Common myeloid progenitor, CD34-positive (primary cell): ENCODE measurements around the gene ZNF563.
A peak's percentile ranks its signal among the peaks of the same experiment; 100 is the strongest.

Experiments used
- CTCF ChIA-PET: fragments of 350-600 bp; sonication (Branson Sonifier 250); formaldehyde crosslinking; loops from one replicate; lab custom pipeline; 2021; ENCODE audit warnings: antibody characterized with exemption; lab: Charles Lee
- POLR2A ChIA-PET: fragments of 350-600 bp; sonication (Branson Sonifier 250); formaldehyde crosslinking; loops from one replicate; lab custom pipeline; 2021; ENCODE audit warnings: antibody characterized with exemption; lab: Charles Lee
- DNase-seq, 3 donors: peaks; one replicate each; pipeline versions ENCODE4 v3.0.0 to v3.0.0-alpha.2; 2013
- H3K27ac ChIP-seq, 2 experiments: 1 replicate in 1 of 2; 2 replicates in 1 of 2; pipeline ENCODE4 v1.7.0; 2013; ENCODE audit warnings: inconsistent platforms in 2 of 2, low read length in 2 of 2, mild to moderate bottlenecking in 2 of 2, low read depth in 1 of 2, moderate library complexity in 1 of 2; ENCODE audit not compliant: severe bottlenecking in 2 of 2, insufficient read depth in 1 of 2, poor library complexity in 1 of 2
- H3K27me3 ChIP-seq, 5 experiments: replicated peaks in 2 of 5; 1 replicate in 3 of 5; 2 replicates in 2 of 5; pipeline versions ENCODE4 v1.6.1 to v1.7.0; 2013; ENCODE audit warnings: low read length in 4 of 5, mild to moderate bottlenecking in 2 of 5, moderate library complexity in 2 of 5, inconsistent platforms in 1 of 5; ENCODE audit not compliant: insufficient read depth in 5 of 5, control insufficient read depth in 4 of 5
- H3K36me3 ChIP-seq, 4 experiments: 1 replicate in 2 of 4; 2 replicates in 2 of 4; pipeline versions ENCODE4 v1.6.1 to v1.7.0; 2013; ENCODE audit warnings: low read length in 3 of 4, control low read depth in 1 of 4, mild to moderate bottlenecking in 1 of 4; ENCODE audit not compliant: control insufficient read depth in 4 of 4, insufficient read depth in 4 of 4
- H3K4me1 ChIP-seq, 4 experiments: 1 replicate in 3 of 4; 2 replicates in 1 of 4; pipeline versions ENCODE4 v1.6.1 to v1.7.1; 2013; ENCODE audit warnings: low read length in 3 of 4, mild to moderate bottlenecking in 3 of 4, control low read depth in 1 of 4, inconsistent platforms in 1 of 4, moderate library complexity in 1 of 4; ENCODE audit not compliant: control insufficient read depth in 4 of 4, insufficient read depth in 4 of 4; ENCODE audit errors: control extremely low read depth in 1 of 4
- H3K4me3 ChIP-seq, 7 experiments: 1 replicate in 4 of 7; 2 replicates in 3 of 7; pipeline versions ENCODE4 v1.5.1 to v1.7.0; 2013; ENCODE audit warnings: mild to moderate bottlenecking in 7 of 7, low read length in 6 of 7, moderate library complexity in 6 of 7, inconsistent platforms in 2 of 7, low read depth in 2 of 7, control low read depth in 1 of 7; ENCODE audit not compliant: insufficient read depth in 4 of 7, control insufficient read depth in 1 of 7; ENCODE audit errors: extremely low read depth in 1 of 7
- H3K9me3 ChIP-seq, 5 experiments: 1 replicate in 4 of 5; 2 replicates in 1 of 5; pipeline versions ENCODE4 v1.6.1 to v1.7.1; 2013; ENCODE audit warnings: low read length in 4 of 5, mild to moderate bottlenecking in 2 of 5, inconsistent platforms in 1 of 5, low read depth in 1 of 5, moderate library complexity in 1 of 5; ENCODE audit not compliant: control insufficient read depth in 4 of 5, insufficient read depth in 2 of 5; ENCODE audit errors: control extremely low read depth in 1 of 5
- WGBS: methylation state at CpG from one replicate; pipeline ENCODE4 v1.1.5; 2013; ENCODE audit not compliant: insufficient coverage; 5-methylcytosine and 5-hydroxymethylcytosine counted together

ZNF563 gene

GRCh38 chr19:12284226-12284625 lies 49.2 kb downstream of the ZNF563 start:
- WGBS = 98% methylated on average over 14 of the region's 14 CpGs
- Histone ChIP-seq H3K4me3 (no peak overlapping the region), H3K27ac (no peak overlapping the region), H3K4me1 (peaks cover 0 to 2% (median 0%) of the 10 kb centered on the region in 4 experiments), H3K36me3 (peaks cover 7 to 44% (median 19%) of the 10 kb centered on the region in 4 experiments), H3K27me3 (no peaks in the 10 kb centered on the region), H3K9me3 (peaks cover 7 to 50% (median 16%) of the 10 kb centered on the region in 5 experiments)
- ChIA-PET POLR2A (no interaction called here), CTCF (interaction anchor here (0.6 kb wide), 1 partner anchor 217 kb away, joined by 3 read pairs; no protein-coding TSS in a partner anchor)
- no peak for DNase-seq

DNA sequence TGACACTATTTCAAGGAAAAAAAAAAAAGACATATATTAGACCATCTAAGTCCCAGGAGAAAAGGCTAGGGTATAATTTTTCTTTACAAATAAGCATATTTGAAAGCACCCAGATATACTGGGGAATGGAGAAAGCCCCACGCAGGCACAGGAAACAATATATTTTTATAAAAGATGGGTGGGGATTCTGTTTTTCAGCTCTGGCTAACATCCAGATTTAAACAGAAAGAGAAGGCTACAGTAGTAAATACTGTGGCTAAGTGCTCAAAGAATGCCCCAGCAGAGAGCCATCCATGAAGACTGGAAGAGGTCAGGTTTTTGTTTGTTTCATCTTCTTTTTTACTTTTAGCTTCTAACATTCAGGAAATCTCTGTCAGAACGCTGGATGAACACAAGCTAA lies 54.7 kb downstream of the ZNF563 start:
- DNase-seq = no peak
- POLR2A ChIA-PET = no interaction called here
- Histone ChIP-seq H3K9me3 (peaks cover 10 to 81% (median 41%) of the 10 kb centered on the region in 5 experiments), H3K4me1 (no peaks in the 10 kb centered on the region), H3K4me3 (no peak overlapping the region), H3K27me3 (no peaks in the 10 kb centered on the region), H3K27ac (no peak overlapping the region), H3K36me3 (peaks cover 17 to 55% (median 26%) of the 10 kb centered on the region in 4 experiments)
- CTCF ChIA-PET = no interaction called here
- WGBS = 80% methylated on average over 1 of the region's 2 CpGs

DNA sequence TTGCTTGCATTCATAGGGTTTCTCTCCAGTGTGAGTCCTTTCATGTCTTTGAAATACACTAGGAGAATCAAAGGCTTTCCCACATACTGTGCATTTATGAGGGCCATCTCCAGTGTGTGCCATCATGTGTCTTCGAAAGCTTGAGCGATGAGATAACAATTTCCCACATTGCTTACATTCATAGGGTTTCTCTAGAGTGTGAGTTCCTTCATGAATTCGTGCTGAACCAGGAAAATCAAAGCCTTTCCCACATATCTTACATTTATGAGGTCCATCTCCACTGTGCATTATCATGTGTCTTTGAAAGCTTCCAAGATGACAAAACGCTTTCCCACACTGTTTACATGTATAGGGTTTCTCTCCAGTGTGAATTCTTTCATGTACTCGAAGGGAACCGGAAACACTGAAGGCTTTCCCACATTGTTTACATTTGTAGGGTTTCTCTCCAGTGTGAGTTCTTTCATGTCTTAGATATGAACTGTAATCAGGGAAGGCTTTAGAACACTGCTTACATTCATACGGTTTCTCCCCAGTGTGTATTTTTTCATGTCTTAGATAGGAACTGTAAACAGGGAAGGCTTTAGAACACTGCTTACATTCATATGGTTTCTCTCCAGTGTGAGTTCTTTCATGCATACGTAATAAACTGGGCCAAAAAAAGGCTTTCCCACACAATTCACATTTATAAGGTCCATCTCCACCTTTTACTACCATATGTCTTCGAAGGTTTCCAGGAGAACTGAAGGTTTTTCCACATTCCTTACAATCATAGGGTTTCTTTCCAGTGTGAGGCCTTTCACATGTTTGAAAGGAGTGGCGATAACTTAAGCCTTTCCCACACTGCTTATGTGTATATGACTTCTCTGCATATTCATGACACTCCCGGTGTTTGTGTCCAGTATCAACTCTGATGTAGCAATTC lies 60.2 kb downstream of the ZNF563 start:
- peaks cover 28 to 89% (median 59%) of the 10 kb centered on the region in 5 experiments for H3K9me3 ChIP-seq
- no peaks in the 10 kb centered on the region for H3K4me1 ChIP-seq
- CTCF ChIA-PET = no interaction called here
- H3K27ac ChIP-seq = no peak overlapping the region
- peaks cover 33 to 73% (median 42%) of the 10 kb centered on the region in 4 experiments for H3K36me3 ChIP-seq
- POLR2A ChIA-PET = no interaction called here
- 100% methylated on average over 7 of the region's 11 CpGs for WGBS
- DNase-seq = peak in 1 of 3 donors; percentile 49
- H3K27me3 ChIP-seq = no peaks in the 10 kb centered on the region
- H3K4me3 ChIP-seq = peak overlapping the region in 1 of 7 experiments; percentile 5

- Histone ChIP-seq H3K4me1 (no peaks in the 10 kb centered on the region), H3K27ac (no peak overlapping the region), H3K9me3 (peaks cover 28 to 85% (median 55%) of the 10 kb centered on the region in 5 experiments), H3K4me3 (no peak overlapping the region), H3K36me3 (peaks cover 33 to 68% (median 42%) of the 10 kb centered on the region in 4 experiments), H3K27me3 (no peaks in the 10 kb centered on the region)
- WGBS = 100% methylated on average over 5 of the region's 5 CpGs
- no peak for DNase-seq
- CTCF ChIA-PET = no interaction called here
- POLR2A ChIA-PET = interaction anchor here (0.6 kb wide), 1 partner anchor 375 kb away, joined by 3 read pairs; no protein-coding TSS in a partner anchor
These were observed 61.0 kb downstream of the ZNF563 start for GRCh38 chr19:12272386-12272785.

- H3K27ac ChIP-seq = no peak overlapping the region
- H3K36me3 ChIP-seq = peaks cover 29 to 58% (median 31%) of the 10 kb centered on the region in 4 experiments
- WGBS = no CpG with 5 or more reads among the region's 2 CpGs
- H3K4me3 ChIP-seq = peak overlapping the region in 1 of 7 experiments; percentile 39
- no peak for DNase-seq
- no peaks in the 10 kb centered on the region for H3K27me3 ChIP-seq
- no peaks in the 10 kb centered on the region for H3K4me1 ChIP-seq
- H3K9me3 ChIP-seq = peaks cover 28 to 82% (median 58%) of the 10 kb centered on the region in 5 experiments
- CTCF ChIA-PET = interaction anchor here (0.7 kb wide), 1 partner anchor 16 kb away, joined by 3 read pairs; no protein-coding TSS in a partner anchor
- POLR2A ChIA-PET = no interaction called here
These were observed 62.6 kb downstream of the ZNF563 start for GRCh38 chr19:12270854-12271253.
